HepG2 (cell line): ENCODE results near the gene RBPMS2. TPM values are rescaled to one million over a fixed set of nuclear protein-coding genes. Genes with fewer than 3 reads are reported as not detected.

ENCODE experiments used
- ARNT2 ChIP-seq: sonication (generic); formaldehyde crosslinking; IDR thresholded peaks from 2 replicates; pipeline ENCODE4 v1.8.0; 2022; ENCODE audit warnings: mild to moderate bottlenecking, low read depth, missing genetic modification reagents, moderate library complexity
- BHLHE40 ChIP-seq: IDR thresholded peaks from 2 replicates; pipeline ENCODE4 v1.6.1; 2011; ENCODE audit warnings: low read length, improper control_type of control experiment
- HOXA5 ChIP-seq: sonication (generic); formaldehyde crosslinking; IDR thresholded peaks from 2 replicates; pipeline ENCODE4 v1.4.0; 2020; ENCODE audit warnings: missing genetic modification reagents
- KDM2A ChIP-seq: sonication (generic); formaldehyde crosslinking; IDR thresholded peaks from 2 replicates; pipeline ENCODE4 v1.4.0; 2020; ENCODE audit warnings: low read depth, missing genetic modification reagents, borderline replicate concordance
- KDM4B ChIP-seq: sonication (generic); formaldehyde crosslinking; IDR thresholded peaks from 2 replicates; pipeline ENCODE4 v1.4.0; 2020; ENCODE audit warnings: missing genetic modification reagents
- LCORL ChIP-seq, 2 experiments: fragments of 450-650 bp in 1 of 2; sonication (generic) in 1 of 2; formaldehyde crosslinking in 1 of 2; IDR thresholded peaks; 2 replicates each; pipeline versions ENCODE4 v1.5.0 to v1.6.1; 2017 to 2020; ENCODE audit warnings: antibody characterized with exemption in 1 of 2, missing genetic modification reagents in 1 of 2
- MTF1 ChIP-seq: sonication (generic); formaldehyde crosslinking; IDR thresholded peaks from 2 replicates; pipeline ENCODE4 v1.5.0; 2020; ENCODE audit warnings: missing genetic modification reagents
- NCOA5 ChIP-seq: sonication (generic); formaldehyde crosslinking; IDR thresholded peaks from 2 replicates; pipeline ENCODE4 v1.4.0; 2020; ENCODE audit warnings: missing genetic modification reagents
- PAF1 ChIP-seq: IDR thresholded peaks from 2 replicates; pipeline ENCODE4 v1.6.1; 2016; ENCODE audit warnings: missing genetic modification reagents, missing compliant biosample characterization
- PPARG ChIP-seq: conservative IDR thresholded peaks from 2 replicates; pipeline ENCODE4 v1.6.1; 2016; ENCODE audit warnings: missing biosample characterization, missing genetic modification reagents
- RFX1 ChIP-seq: fragments of 450-650 bp; IDR thresholded peaks from 2 replicates; pipeline ENCODE4 v1.6.1; 2017
- SRF ChIP-seq: IDR thresholded peaks from 2 replicates; pipeline ENCODE4 v1.6.1; 2011; ENCODE audit warnings: mild to moderate bottlenecking, low read depth, low read length, moderate library complexity
- SRY ChIP-seq: sonication (generic); formaldehyde crosslinking; IDR thresholded peaks from 2 replicates; pipeline ENCODE4 v1.8.0; 2022; ENCODE audit warnings: mild to moderate bottlenecking, missing genetic modification reagents
- TOE1 ChIP-seq: sonication (generic); formaldehyde crosslinking; IDR thresholded peaks from 2 replicates; pipeline ENCODE4 v1.4.0; 2020; ENCODE audit warnings: mild to moderate bottlenecking, missing genetic modification reagents
- ZFYVE20 ChIP-seq: sonication (generic); formaldehyde crosslinking; IDR thresholded peaks from 2 replicates; pipeline ENCODE4 v1.8.0; 2023; ENCODE audit warnings: low read depth, mild to moderate bottlenecking, moderate library complexity, missing genetic modification reagents, borderline replicate concordance
- ZMAT3 ChIP-seq: sonication (generic); formaldehyde crosslinking; conservative IDR thresholded peaks from 2 replicates; pipeline ENCODE4 v1.7.0; 2021; ENCODE audit warnings: missing genetic modification reagents
- ZNF230 ChIP-seq: sonication (generic); formaldehyde crosslinking; IDR thresholded peaks from 2 replicates; pipeline ENCODE4 v1.4.0; 2020; ENCODE audit warnings: mild to moderate bottlenecking, missing genetic modification reagents
- ZNF430 ChIP-seq: sonication (generic); formaldehyde crosslinking; IDR thresholded peaks from 2 replicates; pipeline ENCODE4 v1.9.0; 2021; ENCODE audit warnings: mild to moderate bottlenecking, missing genetic modification reagents
- ZNF546 ChIP-seq: sonication (generic); formaldehyde crosslinking; conservative IDR thresholded peaks from 2 replicates; pipeline ENCODE4 v1.8.1; 2023; ENCODE audit warnings: mild to moderate bottlenecking, missing genetic modification reagents
- ZNF556 ChIP-seq: sonication (generic); formaldehyde crosslinking; IDR thresholded peaks from 2 replicates; pipeline ENCODE4 v1.4.0; 2020; ENCODE audit warnings: mild to moderate bottlenecking, missing genetic modification reagents, borderline replicate concordance
- ZNF607 ChIP-seq: sonication (generic); formaldehyde crosslinking; IDR thresholded peaks from 2 replicates; pipeline ENCODE4 v1.5.1; 2020; ENCODE audit warnings: missing genetic modification reagents, mild to moderate bottlenecking, borderline replicate concordance
- ZNF75D ChIP-seq: sonication (generic); formaldehyde crosslinking; IDR thresholded peaks from 2 replicates; pipeline ENCODE4 v1.8.1; 2023; ENCODE audit warnings: missing genetic modification reagents, mild to moderate bottlenecking, borderline replicate concordance
- ZNF816 ChIP-seq: sonication (generic); formaldehyde crosslinking; IDR thresholded peaks from 2 replicates; pipeline ENCODE4 v1.8.0; 2022; ENCODE audit warnings: missing genetic modification reagents, mild to moderate bottlenecking, borderline replicate concordance
- polyA plus RNA-seq, 8 experiments: library from polyadenylated mRNA; depleted of rRNA in 3 of 8; stranded (reverse) in 7 of 8; unstranded in 1 of 8; fragments of >200 nt; fragmentation: Illumina TruSeq in 4 of 8; extraction: Trizol in 4 of 8; gene quantifications; 2 replicates each; pipeline versions ENCODE4 v1.2.1 to v1.2.3, GENCODE V29; 2011 to 2016; ENCODE audit warnings: low read depth in 4 of 8, missing spikeins in 1 of 8, mixed read lengths in 1 of 8; ENCODE audit not compliant: insufficient read depth in 1 of 8
- total RNA-seq, 5 experiments: library from RNA; depleted of rRNA; stranded (reverse); fragments of >200 nt; fragmentation: Illumina TruSeq; extraction: Trizol; gene quantifications; 2 replicates each; pipeline ENCODE4 v1.2.3, GENCODE V29; 2016; ENCODE audit warnings: low read depth in 1 of 5
- TF ChIP-seq, protein P1 (sequence below): sonication (generic); formaldehyde crosslinking; IDR thresholded peaks from 2 replicates; pipeline ENCODE4 v1.5.0; 2020; ENCODE audit warnings: mild to moderate bottlenecking, low read depth, missing genetic modification reagents, borderline replicate concordance
- TF ChIP-seq, protein P2 (sequence below): sonication (generic); formaldehyde crosslinking; IDR thresholded peaks from 2 replicates; pipeline ENCODE4 v1.4.0; 2020; ENCODE audit warnings: mild to moderate bottlenecking, missing genetic modification reagents
- TF ChIP-seq, protein P3 (sequence below): sonication (generic); formaldehyde crosslinking; IDR thresholded peaks from 2 replicates; pipeline ENCODE4 v1.4.0; 2020; ENCODE audit warnings: low read depth, missing genetic modification reagents

RBPMS2 gene
- total and polyA plus RNA-seq, 2 of the 13 experiments (the other 11 are each of a cell fraction or from before 2014, with no cell fraction given), result 0.08 TPM; not detected in 1

DNA sequence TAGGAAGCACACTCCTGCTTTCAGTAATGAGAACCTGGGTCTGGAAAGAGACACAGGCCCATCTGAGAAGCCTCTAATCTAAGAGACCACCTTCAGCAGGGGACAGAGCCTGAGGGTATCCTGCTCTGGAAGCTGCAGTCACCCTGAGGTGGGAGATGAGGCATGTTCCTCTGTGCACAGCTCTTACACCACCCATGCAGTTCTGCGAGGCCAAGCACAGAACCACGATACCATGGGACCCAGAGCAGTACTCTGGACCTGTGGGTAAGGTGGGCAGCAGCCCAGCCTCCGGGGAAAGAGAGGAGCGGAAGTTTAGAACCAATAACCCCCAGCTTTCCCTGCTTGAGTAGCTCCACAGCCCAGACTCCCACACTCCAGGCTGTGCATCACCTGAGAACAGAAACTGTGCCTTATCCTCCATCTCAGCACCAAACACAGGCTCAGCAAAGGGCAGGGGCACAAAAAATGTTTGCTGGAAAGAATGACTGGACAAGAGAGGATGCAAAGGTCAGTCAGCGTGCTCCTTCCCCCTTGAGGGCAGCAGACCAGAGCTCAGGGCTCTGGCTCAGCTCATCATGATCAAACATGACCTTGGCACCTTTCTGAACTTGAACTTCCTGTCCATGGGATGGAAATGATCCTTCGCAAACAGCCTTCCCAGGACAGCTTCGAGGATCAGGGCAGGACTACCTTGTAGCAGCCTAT is 43.1 kb downstream of the RBPMS2 start (continued):
- no peak for TF ChIP-seq KDM4B (CRISPR knock-in tag)
- no peak for TF ChIP-seq HOXA5
- no peak for TF ChIP-seq TOE1
- no peak for TF ChIP-seq RFX1
- no peak for TF ChIP-seq ZNF75D (CRISPR knock-in tag)
- no peak for TF ChIP-seq ZNF430 (CRISPR knock-in tag)
- TF ChIP-seq, protein P1, sequence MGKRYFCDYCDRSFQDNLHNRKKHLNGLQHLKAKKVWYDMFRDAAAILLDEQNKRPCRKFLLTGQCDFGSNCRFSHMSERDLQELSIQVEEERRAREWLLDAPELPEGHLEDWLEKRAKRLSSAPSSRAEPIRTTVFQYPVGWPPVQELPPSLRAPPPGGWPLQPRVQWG (CRISPR knock-in tag), result no peak
- no peak for TF ChIP-seq BHLHE40
- no peak for TF ChIP-seq ZNF816 (CRISPR knock-in tag)
- no peak for TF ChIP-seq PAF1
- TF ChIP-seq LCORL (IDR thresholded peaks at IDR 0.05), result no peak
- 0 out of 2 replicates have a peak, but pooled peaks have one; percentile 21 for TF ChIP-seq LCORL (CRISPR knock-in tag; IDR thresholded peaks at IDR 0.05)
- TF ChIP-seq ZFYVE20, result no peak
- TF ChIP-seq SRF, result no peak
- TF ChIP-seq ZNF546 (CRISPR knock-in tag), result no peak
- no peak for TF ChIP-seq ZNF607
- no peak for TF ChIP-seq ARNT2
- TF ChIP-seq ZNF230, result no peak
- TF ChIP-seq, protein P2, sequence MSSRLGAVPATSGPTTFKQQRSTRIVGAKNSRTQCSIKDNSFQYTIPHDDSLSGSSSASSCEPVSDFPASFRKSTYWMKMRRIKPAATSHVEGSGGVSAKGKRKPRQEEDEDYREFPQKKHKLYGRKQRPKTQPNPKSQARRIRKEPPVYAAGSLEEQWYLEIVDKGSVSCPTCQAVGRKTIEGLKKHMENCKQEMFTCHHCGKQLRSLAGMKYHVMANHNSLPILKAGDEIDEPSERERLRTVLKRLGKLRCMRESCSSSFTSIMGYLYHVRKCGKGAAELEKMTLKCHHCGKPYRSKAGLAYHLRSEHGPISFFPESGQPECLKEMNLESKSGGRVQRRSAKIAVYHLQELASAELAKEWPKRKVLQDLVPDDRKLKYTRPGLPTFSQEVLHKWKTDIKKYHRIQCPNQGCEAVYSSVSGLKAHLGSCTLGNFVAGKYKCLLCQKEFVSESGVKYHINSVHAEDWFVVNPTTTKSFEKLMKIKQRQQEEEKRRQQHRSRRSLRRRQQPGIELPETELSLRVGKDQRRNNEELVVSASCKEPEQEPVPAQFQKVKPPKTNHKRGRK, result no peak
- 0 out of 2 replicates have a peak, but pooled peaks have one; percentile 19 for TF ChIP-seq KDM2A (CRISPR knock-in tag)
- TF ChIP-seq MTF1, result no peak
- peak; percentile 65; the same call in 1 of the 2 replicates for TF ChIP-seq PPARG (CRISPR knock-in tag)
- TF ChIP-seq, protein P3, sequence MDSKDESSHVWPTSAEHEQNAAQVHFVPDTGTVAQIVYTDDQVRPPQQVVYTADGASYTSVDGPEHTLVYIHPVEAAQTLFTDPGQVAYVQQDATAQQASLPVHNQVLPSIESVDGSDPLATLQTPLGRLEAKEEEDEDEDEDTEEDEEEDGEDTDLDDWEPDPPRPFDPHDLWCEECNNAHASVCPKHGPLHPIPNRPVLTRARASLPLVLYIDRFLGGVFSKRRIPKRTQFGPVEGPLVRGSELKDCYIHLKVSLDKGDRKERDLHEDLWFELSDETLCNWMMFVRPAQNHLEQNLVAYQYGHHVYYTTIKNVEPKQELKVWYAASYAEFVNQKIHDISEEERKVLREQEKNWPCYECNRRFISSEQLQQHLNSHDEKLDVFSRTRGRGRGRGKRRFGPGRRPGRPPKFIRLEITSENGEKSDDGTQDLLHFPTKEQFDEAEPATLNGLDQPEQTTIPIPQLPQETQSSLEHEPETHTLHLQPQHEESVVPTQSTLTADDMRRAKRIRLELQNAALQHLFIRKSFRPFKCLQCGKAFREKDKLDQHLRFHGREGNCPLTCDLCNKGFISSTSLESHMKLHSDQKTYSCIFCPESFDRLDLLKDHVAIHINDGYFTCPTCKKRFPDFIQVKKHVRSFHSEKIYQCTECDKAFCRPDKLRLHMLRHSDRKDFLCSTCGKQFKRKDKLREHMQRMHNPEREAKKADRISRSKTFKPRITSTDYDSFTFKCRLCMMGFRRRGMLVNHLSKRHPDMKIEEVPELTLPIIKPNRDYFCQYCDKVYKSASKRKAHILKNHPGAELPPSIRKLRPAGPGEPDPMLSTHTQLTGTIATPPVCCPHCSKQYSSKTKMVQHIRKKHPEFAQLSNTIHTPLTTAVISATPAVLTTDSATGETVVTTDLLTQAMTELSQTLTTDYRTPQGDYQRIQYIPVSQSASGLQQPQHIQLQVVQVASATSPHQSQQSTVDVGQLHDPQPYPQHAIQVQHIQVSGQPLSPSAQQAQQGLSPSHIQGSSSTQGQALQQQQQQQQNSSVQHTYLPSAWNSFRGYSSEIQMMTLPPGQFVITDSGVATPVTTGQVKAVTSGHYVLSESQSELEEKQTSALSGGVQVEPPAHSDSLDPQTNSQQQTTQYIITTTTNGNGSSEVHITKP (CRISPR knock-in tag), result peak; percentile 41; the same call in 1 of the 2 replicates
- no peak for TF ChIP-seq SRY (CRISPR knock-in tag)
- peak; percentile 35; the same call in 1 of the 2 replicates for TF ChIP-seq ZNF556 (CRISPR knock-in tag)
- TF ChIP-seq NCOA5, result no peak
- no peak for TF ChIP-seq ZMAT3 (CRISPR knock-in tag)
